ENCODE results near the gene TSPAN4.

Gene TSPAN4

DNA sequence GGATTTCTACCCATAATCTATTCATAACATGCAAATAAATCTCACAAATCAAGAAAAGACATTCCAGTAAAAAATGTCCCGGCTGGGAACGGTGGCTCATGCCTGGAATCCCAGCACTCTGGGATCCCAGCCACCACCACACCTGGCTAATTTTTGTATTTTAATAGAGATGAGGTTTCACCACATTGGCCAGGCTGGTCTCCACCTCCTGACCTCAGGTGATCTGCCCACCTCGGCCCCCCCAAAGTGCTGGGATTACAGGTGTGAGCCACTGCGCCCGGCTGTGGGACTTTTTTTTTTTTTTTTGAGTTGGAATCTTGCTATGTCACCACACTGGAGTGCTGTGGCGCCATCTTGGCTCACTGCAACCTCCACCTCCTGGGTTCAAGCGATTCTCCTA, 63.3 kb downstream of the TSPAN4 start:
- in situ Hi-C loops (cut with MboI; ENCODE audit: low sequenced_read_pairs): no loop called here

DNA sequence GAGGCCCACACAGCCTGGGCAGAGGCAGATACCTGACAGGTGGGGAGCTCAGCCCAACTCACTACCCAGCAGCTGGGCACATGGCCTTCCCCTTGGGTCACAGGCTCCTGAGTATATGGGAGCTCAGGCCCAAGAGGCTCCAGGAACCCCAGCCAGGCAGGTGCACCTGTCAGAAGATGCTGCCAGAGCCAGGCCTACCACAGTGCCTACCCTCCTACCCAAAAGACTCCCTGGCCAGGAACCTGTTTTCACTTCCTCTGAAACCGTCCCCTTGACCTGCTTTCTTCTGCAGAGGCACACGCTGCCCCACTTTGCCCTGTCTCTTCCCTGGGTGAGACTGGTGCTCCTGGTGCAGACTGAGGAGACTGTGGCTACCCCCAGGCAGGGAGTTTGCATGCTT, 65.0 kb downstream of the TSPAN4 start:
- in situ Hi-C loops (cut with MboI; ENCODE audit: low sequenced_read_pairs): no loop called here

DNA sequence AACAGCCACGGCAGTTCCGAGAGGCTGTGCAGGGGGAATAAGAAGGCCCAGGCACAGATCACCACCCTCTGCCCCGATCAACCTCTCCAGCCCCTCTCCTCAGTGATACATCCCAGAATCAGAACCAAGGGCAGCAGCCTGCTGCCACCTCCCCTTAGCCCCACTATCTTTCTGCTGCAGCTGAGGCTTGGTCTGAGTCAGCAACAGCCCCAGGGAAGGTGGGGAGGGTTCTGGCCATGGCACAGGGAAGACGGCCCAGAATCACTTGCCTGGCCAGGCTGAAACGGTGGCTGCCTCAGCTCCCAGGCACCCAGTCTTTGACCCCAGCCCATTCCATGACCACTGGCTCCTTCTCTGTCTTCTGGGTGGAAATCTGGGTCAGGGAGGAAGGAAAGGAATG, 65.6 kb downstream of the TSPAN4 start:
- in situ Hi-C loops (cut with MboI; ENCODE audit: low sequenced_read_pairs): no loop called here

DNA sequence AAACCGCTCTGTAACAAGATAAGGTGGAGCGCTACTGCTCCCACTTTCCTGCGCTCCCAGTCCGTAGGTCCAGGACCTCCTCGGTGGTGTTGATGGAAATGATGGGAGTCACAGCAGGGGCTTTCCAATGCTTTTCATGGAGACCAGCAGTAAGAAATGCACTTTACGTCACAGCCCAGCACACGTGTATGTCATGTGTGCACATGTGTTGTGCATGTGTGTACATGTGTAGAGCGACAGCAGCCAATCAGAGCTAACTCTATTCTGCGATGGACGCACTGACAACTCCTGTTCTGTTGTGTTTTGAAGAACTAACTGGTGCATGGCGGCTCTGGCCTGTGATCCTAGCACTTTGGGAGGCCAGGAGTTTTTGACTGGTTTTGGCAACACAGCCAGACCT, 66.8 kb downstream of the TSPAN4 start:
- in situ Hi-C loops (cut with MboI; ENCODE audit: low sequenced_read_pairs): no loop called here

DNA sequence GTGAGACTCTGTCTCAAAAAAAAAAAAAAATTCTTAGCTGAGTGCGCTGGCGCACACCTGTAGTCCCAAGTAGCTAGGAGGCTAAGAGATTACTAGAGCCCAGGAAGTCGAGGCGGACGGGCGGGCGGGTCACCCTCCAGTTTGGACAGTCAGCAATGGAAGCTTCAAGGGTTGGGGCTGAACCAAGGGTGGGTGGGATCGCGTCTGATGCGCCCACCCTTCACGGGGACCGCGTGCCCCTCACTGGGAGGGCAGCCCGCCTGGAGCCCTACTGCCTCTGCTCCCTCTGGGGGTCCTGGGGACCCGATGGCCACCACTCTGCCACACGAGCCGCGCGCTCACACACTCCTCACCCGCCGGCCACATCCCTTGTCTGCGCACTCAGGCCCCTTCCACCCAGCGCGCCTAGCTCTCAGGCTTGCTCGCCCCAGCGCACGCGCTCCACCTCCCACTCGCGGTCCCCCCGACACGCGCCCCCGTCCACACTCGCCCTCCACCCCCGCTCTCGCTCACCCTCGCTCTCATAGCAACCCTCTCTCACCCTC, 67.5 kb downstream of the TSPAN4 start:
- in situ Hi-C loops (cut with MboI; ENCODE audit: low sequenced_read_pairs): no loop called here

DNA sequence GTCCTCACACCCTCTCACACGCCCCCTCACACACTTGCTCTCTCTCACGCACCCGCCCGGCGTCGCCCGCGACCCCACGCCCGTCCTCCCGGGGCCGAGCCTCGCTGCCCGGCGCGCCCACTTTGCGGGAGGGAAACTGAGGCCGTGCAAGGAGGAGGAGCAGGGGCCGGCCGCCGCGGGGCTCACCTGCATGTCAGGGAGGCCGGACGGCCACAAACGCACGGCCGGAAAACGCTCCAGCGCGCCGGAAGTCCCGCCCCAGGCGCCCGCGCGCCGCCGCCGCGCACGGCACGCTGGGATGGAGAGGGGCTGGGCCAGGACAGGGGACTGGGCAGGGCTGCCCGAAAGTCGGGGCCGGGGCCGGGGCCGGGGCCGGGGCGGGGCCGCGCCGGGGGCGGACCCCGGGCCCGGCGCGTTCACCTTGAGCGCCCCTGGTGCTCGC, 68.0 kb downstream of the TSPAN4 start, which contains the start of gene CHID1:
Gene CHID1, minus strand, starts transcription at position 222 of the 442 bp plus-strand sequence. CDS start 5,994 bp downstream, outside the sequence.
- in situ Hi-C loops (cut with MboI; ENCODE audit: low sequenced_read_pairs): no loop called here

DNA sequence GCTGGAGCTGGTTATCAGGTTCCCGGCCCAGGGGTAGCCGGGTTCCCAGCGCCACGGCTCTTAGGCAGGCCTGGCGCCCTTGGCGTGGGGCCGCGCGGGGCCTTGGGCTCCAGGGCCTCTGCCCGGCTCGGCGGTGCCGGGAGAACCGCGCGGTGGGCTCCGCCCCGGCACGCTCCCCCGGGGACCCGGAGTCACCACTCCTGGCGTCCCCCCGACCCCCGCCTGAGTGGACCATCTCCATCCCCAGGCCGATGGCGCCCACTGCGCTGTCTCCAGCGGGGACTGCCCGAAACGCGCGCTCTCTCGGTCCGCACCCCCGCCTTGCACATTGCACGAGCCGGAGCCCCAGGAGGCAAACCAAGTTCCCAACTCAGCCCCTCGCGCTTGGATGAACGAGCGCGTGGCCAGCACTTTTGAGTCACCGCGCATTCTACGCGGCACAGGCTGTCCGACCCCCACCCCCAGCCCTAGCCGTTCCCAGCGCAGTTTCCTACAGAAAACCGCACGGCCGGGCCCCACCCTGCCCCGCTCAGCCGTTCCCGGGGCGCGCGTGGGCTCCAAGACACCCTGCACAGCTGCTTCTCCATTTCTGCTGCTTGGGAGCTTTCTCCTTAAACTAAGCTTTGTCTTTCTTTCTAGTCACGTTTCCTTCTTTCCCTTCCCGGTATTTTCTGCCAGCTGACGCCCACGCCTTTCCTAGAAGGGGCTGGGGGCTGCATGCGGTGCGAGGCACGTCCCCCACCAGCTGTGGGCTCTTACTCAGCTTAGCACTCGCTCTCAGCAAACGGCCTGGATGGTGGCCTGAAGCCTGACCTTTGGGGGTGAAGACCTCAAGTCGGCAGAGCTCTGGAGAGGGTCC, 68.6 kb downstream of the TSPAN4 start:
- in situ Hi-C loops (cut with MboI; ENCODE audit: low sequenced_read_pairs): no loop called here

DNA sequence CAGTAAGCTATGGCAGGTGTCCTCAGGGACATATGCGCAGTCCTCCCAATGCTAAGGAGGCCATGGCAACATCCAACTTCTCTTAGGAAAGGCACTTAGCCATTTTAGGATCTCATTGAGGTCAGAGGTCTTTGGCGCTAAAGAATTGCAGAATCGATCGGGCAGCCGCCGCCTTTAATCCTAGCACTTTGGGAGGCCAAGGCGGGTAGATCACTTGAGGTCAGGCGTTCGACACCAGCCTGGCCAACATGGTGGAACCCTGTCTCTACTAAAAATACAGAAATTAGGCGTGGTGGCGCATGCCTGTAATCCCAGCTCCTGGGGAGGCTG, 69.2 kb downstream of the TSPAN4 start:
- in situ Hi-C loops (cut with MboI; ENCODE audit: low sequenced_read_pairs): no loop called here

DNA sequence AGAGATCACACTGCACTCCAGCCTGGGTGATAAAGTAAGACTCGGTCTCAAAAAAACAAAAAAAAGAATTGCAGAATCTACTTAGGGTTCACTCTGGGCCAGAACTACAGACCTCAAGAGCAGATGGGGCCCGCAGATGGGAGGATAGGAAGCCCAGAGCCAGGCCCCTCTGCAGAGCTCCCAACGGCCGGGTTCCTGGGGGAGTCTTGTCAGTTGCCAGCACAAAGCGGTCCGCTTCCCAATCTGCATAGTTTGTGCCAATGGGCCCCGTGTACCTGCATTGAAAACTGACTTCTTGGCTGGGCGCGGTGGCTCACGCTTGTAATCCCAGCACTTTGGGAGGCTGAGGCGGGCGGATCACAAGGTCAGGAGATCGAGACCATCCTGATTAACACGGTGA, 69.6 kb downstream of the TSPAN4 start:
- in situ Hi-C loops (cut with MboI; ENCODE audit: low sequenced_read_pairs): no loop called here

DNA sequence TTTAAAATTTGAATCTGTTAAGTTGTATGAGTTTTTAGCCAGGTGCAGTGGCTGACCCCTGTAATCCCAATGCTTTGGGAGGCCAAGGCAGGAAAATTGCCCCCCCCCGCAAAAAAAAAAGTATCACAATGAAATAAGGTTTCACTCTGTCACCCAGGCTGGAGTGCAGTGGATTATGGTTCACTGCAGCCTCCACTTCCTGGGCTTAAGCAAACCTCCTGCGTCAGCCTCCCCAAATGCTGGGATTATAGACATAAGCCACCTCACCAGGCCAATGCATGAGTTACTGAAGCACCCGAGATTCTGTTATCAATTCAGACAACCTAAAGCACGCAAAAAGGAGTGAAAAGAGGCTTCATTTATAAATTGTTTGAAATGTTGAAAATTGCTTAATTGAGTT, 70.4 kb downstream of the TSPAN4 start:
- in situ Hi-C loops (cut with MboI; ENCODE audit: low sequenced_read_pairs): no loop called here

DNA sequence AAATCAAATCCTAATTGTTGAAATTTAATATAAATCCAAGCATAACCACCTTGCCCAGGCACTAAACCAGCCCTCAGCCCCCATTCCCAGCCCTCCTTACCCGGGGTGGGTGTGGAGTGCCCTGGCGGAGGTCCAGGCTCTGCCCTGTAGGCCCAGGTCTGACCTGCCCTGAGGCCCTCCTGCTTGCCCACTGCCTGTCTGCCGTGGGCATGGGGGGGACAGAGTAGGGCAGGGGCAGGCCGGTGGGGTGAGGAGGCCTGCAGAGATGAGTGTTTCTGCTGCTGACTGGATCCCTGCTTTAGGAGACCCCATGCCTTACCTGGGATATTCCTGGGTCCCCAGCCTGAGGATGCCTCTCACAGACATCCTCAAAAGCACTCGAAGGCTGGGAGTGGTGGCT, 71.6 kb downstream of the TSPAN4 start:
- in situ Hi-C loops (cut with MboI; ENCODE audit: low sequenced_read_pairs): no loop called here

DNA sequence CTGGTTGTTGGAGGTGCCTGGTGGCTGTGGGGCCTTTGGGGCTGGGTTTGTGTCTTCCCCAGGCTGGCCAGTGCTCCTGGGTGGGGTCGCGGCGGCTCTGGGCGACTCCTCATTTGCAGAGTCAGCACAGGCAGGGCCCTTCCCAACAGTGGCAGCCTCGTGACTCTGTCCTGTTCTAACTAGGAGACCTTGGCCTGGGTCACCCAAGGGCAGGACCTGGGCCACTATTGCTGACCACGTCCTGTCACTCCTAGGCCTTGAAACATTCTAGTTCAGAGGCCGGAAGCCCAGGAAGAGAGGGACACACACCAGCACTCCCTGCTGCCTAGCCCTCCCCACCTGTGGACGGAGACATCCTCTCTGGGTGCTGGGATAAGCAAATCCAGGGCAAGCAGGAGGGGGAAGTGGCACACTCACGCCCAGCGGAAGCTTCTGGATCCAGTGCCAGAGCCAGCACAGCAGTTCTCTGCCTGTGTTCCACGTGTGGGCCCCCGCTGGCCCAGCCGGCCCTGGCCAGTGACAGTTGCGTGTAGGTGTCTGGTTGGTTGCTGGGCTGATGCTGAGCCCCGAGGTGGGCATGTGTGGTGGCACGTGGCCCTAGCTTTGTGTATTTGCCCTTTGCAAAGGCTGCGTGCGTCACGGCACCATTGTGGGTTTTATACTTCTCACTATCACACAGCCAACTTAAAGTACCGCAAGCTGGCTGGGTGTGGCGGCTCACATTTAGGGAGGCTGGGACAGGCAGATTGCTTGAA, 72.3 kb downstream of the TSPAN4 start:
- in situ Hi-C loops (cut with MboI; ENCODE audit: low sequenced_read_pairs): no loop called here

All from hTERT RPE-1 (cell line).